SU-DHL-6 (cell line): ENCODE data around the gene WDR48.

Experiments used
- H2AFZ ChIP-seq: fragments of 200-600 bp; sonication (generic); 2 replicates; pipeline ENCODE4 v1.6.1; 2014; ENCODE audit warnings: low read depth, mild to moderate bottlenecking, moderate library complexity, mixed read lengths, antibody characterized with exemption, low read length; ENCODE audit not compliant: severe bottlenecking
- H3F3A ChIP-seq: fragments of 200-600 bp; shearing (Covaris generic); 2 replicates; pipeline ENCODE4 v1.6.0; 2016; ENCODE audit warnings: antibody characterized with exemption, mild to moderate bottlenecking; ENCODE audit not compliant: insufficient read depth
- H3K27ac ChIP-seq: fragments of 200-600 bp; sonication (generic); 2 replicates; pipeline ENCODE4 v1.5.1; 2016; ENCODE audit warnings: low read depth, mild to moderate bottlenecking, low read length, moderate library complexity, mixed read lengths
- H3K27me3 ChIP-seq: fragments of 200-600 bp; sonication (generic), shearing (Covaris generic); 2 replicates; pipeline ENCODE4 v1.6.0; 2014; ENCODE audit warnings: mild to moderate bottlenecking, low read length
- H3K36me3 ChIP-seq: fragments of 200-600 bp; sonication (generic); 2 replicates; pipeline ENCODE4 v1.6.1; 2014; ENCODE audit warnings: mild to moderate bottlenecking, low read length, mixed read lengths
- H3K4me2 ChIP-seq: fragments of 300-600, 200-600 bp; shearing (Covaris generic), sonication (generic); 2 replicates; pipeline ENCODE4 v1.6.0; 2014; ENCODE audit warnings: low read length, low read depth, mild to moderate bottlenecking; ENCODE audit not compliant: poor library complexity, severe bottlenecking
- H3K4me3 ChIP-seq: fragments of 200-600 bp; sonication (generic); 2 replicates; pipeline ENCODE4 v1.5.1; 2014; ENCODE audit warnings: antibody characterized with exemption, low read length, mild to moderate bottlenecking, mixed read lengths; ENCODE audit not compliant: insufficient read depth, poor library complexity, severe bottlenecking
- H3K79me2 ChIP-seq: fragments of 200-600 bp; sonication (generic); 2 replicates; pipeline ENCODE4 v1.6.1; 2014; ENCODE audit warnings: mild to moderate bottlenecking, low read length, moderate library complexity; ENCODE audit not compliant: insufficient read depth
- H3K9ac ChIP-seq: fragments of 200-600 bp; sonication (generic); 2 replicates; pipeline ENCODE4 v1.7.0; 2014; ENCODE audit warnings: mild to moderate bottlenecking, low read length
- H3K9me2 ChIP-seq: fragments of 200-600 bp; sonication (generic); replicated peaks from 2 replicates; pipeline ENCODE4 v1.6.1; 2014; ENCODE audit warnings: low read length; ENCODE audit not compliant: insufficient read depth
- H3K9me3 ChIP-seq: fragments of 200-600 bp; sonication (generic); 2 replicates; pipeline ENCODE4 v1.6.1; 2014; ENCODE audit warnings: low read length, mixed read lengths; ENCODE audit not compliant: insufficient read depth
- H4K20me1 ChIP-seq: fragments of 200-600 bp; sonication (generic); 2 replicates; pipeline ENCODE4 v1.6.1; 2014; ENCODE audit warnings: low read depth, mild to moderate bottlenecking, antibody characterized with exemption, low read length, moderate library complexity, mixed read lengths
- EZH2phosphoT487 ChIP-seq: fragments of 200-600 bp; sonication (generic), shearing (Covaris generic); conservative IDR thresholded peaks from 2 replicates; pipeline ENCODE4 v1.6.1; 2018; ENCODE audit warnings: mild to moderate bottlenecking, antibody characterized with exemption, low read length, moderate library complexity, mixed read lengths
- TF ChIP-seq, protein P1 (sequence below): fragments of 200-600 bp; sonication (generic); IDR thresholded peaks from one replicate; pipeline ENCODE4 v1.5.1; 2017; ENCODE audit warnings: antibody characterized with exemption, mild to moderate bottlenecking, low read length, moderate library complexity; ENCODE audit not compliant: insufficient read depth, poor library complexity, severe bottlenecking

The WDR48 gene

DNA sequence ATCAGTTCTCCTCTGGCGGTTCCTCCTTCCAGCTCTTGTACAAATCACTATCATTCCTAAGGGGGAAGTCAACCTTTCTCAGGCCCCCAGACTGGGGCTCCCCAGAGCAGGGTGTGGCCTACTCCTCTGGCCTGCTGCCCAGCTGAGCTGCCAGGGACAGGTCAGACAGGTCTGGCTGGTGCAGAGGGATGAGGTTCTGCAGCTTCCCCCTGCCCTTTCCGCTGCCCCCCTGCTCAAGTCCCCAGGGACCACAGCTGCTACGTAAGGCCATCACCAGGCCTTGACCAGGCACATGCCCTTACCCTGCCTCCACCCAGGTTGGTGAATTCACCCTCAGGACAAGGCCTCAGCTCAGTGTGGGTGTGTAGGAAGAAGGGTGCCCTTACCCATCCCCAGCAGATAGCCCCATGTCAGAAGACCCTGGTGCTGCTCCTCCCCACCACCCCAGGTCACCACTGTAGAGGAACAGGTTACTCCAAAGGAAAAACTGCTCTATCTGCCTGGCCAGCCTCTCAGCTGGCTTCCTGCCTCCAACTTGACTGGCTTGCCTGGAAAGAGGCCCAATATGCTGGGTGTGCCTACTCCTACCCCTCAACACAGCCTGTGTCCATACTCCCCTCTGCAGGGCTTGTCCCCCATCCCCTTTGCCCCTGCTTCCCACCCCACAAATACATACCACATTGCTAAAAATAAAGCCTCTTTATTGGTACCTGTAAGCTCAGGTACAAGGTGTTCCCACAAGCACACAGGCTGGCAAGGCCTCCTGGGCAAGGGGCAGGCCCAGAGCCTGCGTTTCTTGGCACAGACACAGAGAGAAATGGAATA lies 89.6 kb downstream of the WDR48 start:
- Histone ChIP-seq H3K9ac (no peak overlapping the region), H3K4me3 (no peak overlapping the region), H3F3A (no peaks in the 10 kb centered on the region), H3K9me2 (no peaks in the 10 kb centered on the region), H3K36me3 (no peaks in the 10 kb centered on the region), H3K27me3 (no peaks in the 10 kb centered on the region), H3K27ac (no peak overlapping the region), H4K20me1 (no peaks in the 10 kb centered on the region), H3K4me2 (no peak overlapping the region), H3K79me2 (no peaks in the 10 kb centered on the region), H2AFZ (no peak overlapping the region), H3K9me3 (no peaks in the 10 kb centered on the region)
- TF ChIP-seq, protein P1, sequence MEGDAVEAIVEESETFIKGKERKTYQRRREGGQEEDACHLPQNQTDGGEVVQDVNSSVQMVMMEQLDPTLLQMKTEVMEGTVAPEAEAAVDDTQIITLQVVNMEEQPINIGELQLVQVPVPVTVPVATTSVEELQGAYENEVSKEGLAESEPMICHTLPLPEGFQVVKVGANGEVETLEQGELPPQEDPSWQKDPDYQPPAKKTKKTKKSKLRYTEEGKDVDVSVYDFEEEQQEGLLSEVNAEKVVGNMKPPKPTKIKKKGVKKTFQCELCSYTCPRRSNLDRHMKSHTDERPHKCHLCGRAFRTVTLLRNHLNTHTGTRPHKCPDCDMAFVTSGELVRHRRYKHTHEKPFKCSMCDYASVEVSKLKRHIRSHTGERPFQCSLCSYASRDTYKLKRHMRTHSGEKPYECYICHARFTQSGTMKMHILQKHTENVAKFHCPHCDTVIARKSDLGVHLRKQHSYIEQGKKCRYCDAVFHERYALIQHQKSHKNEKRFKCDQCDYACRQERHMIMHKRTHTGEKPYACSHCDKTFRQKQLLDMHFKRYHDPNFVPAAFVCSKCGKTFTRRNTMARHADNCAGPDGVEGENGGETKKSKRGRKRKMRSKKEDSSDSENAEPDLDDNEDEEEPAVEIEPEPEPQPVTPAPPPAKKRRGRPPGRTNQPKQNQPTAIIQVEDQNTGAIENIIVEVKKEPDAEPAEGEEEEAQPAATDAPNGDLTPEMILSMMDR: no peak

DNA sequence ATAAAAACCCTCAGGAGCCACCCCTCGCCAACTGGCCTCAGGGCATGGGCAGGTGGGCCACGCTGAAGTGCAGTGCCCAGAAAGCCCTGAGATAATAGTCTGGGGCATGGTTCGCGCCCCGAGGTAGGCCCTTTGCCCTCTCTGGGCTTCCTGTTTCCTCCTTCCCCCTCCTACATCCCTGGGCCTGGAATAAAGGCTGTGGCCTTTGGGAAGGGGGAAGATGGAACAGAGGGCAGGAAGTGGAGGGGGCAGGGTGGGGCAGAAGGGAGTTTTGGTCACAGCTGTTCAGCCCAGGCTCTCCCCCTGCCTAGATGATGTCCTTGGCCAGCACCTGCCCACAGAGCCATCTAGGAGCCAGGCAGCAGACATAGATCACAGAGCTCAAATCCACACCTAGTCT lies 90.3 kb downstream of the WDR48 start:
- Histone ChIP-seq H2AFZ (no peak overlapping the region), H3K27me3 (no peaks in the 10 kb centered on the region), H3K36me3 (no peaks in the 10 kb centered on the region), H3K9me2 (no peaks in the 10 kb centered on the region), H3K27ac (no peak overlapping the region), H3K9me3 (no peaks in the 10 kb centered on the region), H3K9ac (no peak overlapping the region), H3K4me2 (no peak overlapping the region), H3K4me3 (no peak overlapping the region), H3F3A (no peaks in the 10 kb centered on the region), H4K20me1 (no peaks in the 10 kb centered on the region), H3K79me2 (no peaks in the 10 kb centered on the region)
- TF ChIP-seq, protein P1: no peak
- TF ChIP-seq EZH2phosphoT487: no peak

DNA sequence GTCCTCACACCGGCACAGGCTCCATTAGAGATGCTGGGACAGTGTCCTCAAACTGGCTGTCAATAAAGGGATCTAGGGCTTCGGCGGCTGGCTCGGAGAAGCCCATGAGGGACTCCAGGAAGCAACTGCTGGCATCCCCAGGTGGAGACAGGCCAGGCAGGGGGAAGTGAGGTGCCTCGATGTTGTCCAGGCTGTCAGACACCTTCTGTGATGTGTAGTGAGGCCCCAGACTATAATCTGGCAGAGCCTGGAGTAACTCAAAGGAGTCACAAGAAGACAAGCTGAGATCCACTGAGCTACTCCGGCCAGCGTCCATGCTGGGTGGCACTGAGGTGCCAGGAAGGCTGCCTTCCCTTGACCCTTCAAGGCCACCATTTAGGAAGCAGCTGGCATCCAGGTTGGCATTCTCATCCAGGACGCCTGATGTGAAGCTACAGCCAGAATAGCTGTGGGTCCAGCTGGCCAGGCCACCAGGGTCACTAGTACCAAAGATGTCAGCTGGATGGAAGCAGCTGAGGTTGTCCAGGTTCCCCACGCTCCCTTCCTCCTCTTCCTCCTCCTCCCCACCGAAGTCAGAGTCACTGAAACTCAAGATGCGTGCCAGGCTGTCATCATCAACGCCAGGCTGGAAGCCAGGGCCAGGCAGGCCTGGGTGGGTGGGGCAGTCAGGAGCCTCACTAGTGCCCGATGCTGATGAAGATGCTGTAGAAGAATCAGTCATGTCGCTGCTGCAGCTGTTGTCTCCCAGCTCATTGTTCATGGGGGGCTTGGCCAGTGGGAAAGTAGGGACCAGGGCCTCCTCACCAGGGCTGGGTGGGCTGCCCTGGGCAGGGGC lies 91.5 kb downstream of the WDR48 start:
- Histone ChIP-seq H3K9ac (no peak overlapping the region), H3K4me3 (no peak overlapping the region), H3K36me3 (no peaks in the 10 kb centered on the region), H3K27ac (no peak overlapping the region), H4K20me1 (no peaks in the 10 kb centered on the region), H3K27me3 (no peaks in the 10 kb centered on the region), H3K9me2 (no peaks in the 10 kb centered on the region), H3K9me3 (no peaks in the 10 kb centered on the region), H3F3A (no peaks in the 10 kb centered on the region), H3K4me2 (no peak overlapping the region), H2AFZ (no peak overlapping the region), H3K79me2 (no peaks in the 10 kb centered on the region)
- TF ChIP-seq, protein P1: no peak
- TF ChIP-seq EZH2phosphoT487: no peak
